Measurements from ENCODE around the gene HDAC10.
"Not testable (repeated sequence)": the region's sequence is repeated elsewhere in the genome, so short reads cannot be mapped to it uniquely, and the experiment has no call there.

Gene HDAC10

DNA sequence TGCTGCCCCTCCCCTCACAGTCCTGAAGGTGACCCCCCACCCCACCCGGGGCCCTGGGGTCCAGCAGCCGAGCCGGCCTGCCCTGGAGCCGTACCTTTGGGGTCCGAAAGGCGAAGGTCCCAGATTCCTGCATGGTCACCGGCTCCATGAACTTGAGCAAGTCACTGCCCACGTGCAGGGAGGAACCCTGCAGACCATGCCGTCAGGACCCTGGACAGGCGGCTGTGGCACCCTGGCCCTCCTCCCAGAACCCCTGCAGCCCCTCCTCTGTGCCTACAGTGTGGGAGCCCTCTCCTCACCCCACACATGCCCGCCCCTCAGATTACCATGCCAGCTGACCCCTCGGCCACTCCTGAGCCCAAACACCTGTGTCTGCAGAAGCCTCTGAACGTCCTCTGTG, 33.4 kb upstream of the HDAC10 start:
- DNase-seq: no peak

DNA sequence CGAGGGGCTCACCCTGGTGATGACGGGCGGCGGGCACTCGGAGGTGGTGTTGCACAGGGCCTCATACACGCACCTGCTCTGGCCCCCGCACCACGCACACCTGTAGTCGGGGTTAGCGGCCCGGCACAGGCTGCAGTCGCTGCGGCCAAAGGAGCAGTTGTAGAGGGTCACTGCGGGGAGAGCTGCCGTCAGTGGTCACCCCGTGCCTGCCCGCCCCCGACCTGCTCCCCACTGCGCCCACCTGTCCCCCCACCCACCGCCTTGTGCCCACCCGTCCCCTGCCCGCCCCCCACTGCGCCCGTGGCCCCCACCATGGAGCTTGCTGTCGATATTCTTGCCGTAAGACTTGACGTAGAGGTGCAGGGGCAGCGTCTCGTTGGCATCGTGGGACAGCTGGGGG, 32.8 kb upstream of the HDAC10 start:
- DNase-seq: no peak

DNA sequence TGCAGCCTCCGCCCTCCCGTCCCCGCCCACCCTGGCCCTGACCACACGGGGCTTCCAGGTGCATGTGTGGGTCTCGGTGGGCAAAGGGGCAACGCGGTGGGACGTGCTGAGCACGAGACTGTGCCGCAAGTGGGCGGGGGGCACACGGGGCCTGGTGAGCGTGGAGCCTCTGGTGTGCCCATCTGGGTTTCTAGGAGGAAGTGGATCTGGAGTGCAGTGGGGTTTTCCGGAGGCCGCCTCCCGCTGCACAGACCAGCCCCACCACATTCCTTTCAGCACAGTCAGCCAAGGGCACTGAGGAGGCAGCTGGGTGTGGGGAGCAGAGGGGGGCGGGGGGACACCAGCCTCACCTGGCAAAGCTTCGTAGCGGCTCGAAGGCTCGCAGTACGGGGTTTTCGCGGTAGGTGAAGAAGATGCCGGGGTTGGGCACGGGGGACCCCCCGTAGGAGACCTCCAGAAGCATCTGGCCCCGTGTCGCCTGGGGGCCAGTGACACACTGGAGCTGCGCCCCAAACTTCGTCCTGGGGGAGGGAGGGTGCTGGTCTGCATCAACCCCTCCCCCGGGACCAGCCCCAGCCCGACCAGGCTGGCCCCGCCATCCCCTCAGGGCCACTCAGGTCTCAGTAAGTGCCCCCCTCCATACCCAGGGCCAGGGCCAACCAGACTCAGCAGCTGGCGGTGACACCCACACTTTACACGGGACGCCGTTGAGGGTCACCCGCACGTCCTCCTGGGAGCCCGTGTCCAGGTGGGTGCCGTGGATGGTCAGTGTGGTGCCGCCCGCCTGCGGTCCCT, 31.5 kb upstream of the HDAC10 start:
- DNase-seq: no peak

DNA sequence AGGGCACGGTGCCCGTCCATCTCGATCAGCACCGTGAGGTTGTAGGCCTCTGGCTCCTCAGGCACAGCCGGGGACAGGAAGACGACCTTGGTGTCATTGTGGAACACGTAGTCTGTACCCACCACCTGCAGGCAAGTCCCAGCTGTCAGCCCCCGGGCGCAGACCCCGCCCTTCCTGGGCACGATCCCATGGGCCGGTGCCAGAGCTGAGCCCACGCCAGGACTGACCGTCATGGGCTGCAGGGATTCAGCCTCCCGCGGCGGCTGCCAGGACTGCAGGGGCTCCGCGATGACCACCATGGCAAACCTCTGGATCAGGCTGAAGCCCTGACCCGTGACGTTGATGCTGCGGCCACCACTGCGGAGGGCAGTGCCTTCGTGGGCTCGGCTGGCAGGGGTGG, 30.9 kb upstream of the HDAC10 start:
- no peak for DNase-seq

DNA sequence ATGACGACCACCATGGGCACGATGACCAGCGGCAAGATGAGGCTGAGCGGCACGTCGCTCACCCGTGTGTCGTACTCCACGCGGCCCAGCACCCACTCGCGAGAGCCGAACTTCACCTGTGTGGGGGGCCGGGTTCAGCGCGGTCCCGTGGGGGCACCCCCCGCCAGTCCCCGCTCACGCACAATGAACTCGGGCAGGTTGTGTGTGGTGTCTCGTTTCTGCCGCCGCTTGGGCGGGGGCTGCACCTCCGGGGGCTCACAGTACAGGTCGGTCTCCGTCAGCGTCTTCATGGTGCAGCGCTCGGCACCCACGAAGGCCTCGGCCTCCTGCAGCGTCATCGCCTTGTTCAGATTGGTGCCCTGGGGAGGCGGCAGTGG, 30.3 kb upstream of the HDAC10 start:
- no peak for DNase-seq

DNA sequence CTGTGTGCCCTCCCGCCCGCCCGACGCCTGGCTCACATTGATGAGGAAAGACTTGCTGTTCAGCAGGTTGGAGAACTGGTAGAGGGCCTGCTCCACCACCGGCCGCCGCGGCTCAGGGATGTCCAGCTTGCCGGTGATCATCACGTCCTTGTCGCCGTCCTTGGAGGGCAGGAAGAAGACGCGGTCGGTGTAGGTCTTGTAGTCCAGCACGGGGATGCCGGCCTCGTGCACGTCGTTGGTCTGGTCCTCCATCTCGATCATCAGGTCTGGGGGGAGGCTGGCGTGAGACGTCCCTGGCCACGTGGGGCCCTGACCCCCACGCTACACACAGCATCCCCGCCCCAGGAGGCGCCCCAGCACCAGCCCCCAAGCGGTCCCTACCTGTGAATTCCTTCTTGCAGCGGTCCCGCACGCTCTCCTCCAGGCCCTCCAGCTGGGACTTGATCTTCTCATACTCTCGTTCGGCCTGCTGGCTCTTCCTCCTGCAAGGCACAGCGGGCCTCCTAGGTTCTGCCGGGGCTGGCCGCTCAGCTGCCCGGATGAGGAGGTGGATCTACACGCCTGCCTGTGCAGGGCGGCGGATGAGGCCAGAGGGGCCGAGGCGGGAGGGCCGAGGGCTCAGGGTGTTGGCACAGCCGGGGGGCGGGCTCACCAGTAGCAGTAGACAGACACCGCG, 29.8 kb upstream of the HDAC10 start:
- DNase-seq: no peak

DNA sequence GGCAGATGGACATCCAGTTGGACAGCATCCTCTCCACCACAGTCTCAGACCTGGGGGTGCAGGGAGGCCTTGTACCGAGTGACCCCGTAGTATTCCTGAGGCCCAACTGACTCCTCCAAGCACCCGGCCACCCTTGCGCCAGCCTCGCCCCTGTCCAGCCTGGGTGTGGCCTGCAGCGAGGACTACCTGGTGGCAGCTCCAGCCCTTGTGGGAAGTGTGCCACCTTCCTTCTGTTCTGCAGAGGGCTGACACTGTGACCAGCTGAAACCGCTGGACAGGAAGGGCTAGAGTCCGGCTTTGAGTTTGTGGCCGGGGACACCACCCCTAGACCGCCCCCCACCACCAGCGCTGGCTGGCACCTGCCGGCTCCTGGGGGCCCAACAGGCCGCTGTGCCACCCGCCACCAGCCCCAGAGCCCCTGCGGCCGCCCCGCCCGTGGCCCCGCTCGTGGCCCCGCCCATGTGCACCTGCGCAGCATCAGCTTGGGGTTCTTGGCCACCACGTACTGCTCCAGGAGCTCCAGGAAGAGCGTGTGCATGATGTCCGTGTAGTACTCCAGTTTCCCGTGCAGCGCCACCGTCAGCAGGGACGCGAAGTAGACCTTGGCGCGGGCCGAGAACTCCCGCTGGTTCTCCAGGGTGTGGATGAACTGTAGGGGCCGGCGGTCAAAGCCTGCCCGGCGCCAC, 29.1 kb upstream of the HDAC10 start:
- DNase-seq: no peak

DNA sequence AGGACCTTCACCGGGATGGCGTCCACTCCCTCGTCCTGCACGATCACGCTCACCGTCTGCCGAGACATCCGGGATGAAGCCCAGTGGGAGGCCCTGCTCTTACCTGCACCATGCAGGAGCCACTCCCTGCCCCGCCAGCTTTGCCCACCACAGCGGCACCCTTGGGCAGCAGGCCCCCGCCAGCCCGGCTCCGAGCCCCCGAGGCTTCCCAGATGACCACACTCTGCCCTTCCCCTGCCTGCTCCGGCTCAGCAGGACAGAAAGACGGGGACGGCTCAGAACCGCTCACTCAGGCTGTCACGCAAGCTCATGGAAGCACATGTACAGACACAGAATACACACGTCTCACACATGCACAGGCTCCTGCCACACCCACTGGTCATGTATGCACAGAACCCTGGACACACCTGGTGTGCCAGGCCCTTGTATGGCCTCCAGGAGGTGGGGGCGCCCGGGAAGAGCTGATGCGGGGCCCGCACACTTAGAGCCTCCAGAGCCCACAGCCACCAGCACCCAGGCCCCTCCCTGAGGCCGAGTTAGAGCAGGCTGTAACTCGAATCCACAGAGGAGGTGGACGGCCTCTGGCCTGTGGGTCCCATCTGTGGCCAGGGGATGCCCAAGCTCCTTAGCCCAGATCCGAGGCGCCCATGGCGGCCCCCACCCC, 28.0 kb upstream of the HDAC10 start:
- no peak for DNase-seq

DNA sequence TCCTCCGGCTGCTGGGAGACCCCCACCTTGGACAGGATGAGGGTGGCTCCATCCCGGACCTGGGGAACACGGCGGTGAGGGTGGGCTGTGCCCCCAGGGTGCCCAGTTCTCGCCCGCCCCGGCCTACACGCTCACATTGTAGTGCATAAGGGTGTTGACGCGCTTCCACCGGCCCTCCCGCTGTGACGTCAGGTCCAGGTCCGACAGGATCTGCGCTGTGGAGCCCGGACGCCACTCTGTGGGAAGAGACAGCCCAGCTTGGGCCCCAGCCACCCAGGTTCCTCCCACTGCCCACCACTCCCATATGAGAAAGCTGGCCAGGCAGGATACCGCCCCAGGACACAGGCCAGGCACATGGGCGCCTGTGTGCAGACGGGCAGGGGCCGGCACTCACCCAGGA, 27.4 kb upstream of the HDAC10 start:
- no peak for DNase-seq

DNA sequence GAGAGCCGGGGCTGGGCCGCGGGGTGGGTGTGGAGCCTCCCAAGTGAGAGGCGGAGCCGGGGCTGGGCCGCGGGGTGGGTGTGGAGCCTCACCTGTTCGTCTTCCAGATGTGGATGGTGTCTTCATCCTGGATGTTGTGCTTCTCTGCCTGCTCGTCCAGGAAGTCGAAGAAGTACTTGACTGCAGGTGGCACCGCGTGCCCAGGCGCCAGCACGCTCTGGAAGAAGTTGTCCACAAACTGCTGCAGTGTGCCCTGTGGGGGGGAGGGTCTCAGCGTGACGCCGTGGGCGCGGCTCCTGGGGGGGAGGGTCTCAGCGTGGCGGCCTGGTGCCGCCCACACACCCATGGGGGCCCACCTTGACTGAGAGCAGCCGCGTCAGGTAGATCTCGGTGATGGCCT, 26.7 kb upstream of the HDAC10 start:
- no peak for DNase-seq

DNA sequence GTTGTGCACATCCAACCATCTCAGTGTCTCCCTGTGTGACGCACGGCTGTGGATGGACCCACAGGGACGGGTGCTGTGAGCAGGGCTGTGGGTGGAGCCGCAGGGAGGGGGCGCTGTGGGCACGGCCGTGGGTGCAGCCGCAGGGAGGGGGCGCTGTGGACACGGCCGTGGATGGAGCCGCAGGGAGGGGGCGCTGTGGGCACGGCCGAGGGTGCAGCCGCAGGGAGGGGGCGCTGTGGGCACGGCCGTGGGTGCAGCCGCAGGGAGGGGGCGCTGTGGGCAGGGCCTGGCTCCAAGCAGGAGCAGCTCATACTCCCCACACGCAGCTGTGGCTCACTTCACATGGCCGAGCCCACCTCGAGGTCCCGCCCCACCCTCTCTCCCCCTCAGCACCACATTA, 25.1 kb upstream of the HDAC10 start:
- peak; percentile 33 for DNase-seq

DNA sequence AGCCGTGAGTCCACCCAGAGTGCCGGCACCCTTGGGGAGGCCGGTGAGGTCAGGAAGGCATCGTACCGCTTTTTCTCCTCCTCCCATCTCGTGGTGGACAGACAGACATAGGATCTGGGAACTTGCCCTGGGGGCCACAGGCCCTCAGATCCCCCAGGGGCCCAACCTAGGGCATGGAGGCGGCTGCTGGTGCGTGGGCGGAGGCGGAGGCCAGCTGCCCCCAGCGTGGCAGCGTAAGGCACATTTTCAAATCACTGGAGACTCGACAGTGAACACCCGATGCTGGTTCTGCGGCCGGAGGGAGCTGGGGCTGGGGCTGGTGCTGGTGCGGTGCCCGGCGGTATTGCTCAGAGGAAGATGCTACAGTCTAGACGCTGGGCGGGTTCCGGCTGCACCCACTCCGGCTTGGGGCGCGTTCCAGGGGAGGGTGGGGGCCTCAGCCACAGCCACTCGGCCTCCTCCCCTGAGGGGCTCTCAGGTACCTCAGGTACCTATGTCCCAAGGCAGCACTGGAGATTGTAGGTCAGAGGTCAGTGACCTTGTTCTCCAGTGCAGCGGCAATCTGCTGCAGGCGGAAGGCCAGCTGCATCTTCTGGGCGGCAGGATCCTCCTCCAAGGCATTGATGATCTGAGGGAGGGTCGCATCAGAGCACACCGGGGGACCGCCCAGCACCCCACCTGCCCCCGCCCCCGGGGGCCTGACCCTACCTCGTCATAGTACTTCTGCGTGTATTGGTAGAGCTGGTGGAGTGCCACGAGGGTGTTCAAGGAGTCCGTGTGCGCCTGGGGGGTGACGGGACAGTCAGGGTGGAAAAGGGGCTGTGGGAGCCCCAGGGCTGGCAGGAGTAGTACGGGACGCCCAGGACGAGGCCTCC, 24.4 kb upstream of the HDAC10 start:
- DNase-seq: no peak

DNA sequence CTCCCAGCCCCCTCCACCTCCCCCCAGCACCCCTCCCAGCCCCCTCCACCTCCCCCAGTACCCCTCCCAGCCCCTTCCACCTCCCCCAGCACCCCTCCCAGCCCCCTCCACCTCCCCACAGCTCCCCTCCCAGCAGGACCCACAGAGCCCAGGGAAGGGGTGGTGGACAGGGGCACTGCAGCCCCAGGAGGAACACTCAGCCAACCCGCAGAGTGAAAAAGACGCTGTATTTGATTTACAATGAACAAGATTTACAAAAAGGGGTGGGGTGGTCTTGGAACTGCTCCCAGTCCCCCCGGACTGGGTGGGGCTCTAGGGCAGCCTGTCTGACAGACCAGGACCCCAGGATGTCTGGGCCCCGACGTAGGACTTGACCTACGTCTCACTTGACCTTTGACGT, 23.7 kb upstream of the HDAC10 start:
- no peak for DNase-seq

DNA sequence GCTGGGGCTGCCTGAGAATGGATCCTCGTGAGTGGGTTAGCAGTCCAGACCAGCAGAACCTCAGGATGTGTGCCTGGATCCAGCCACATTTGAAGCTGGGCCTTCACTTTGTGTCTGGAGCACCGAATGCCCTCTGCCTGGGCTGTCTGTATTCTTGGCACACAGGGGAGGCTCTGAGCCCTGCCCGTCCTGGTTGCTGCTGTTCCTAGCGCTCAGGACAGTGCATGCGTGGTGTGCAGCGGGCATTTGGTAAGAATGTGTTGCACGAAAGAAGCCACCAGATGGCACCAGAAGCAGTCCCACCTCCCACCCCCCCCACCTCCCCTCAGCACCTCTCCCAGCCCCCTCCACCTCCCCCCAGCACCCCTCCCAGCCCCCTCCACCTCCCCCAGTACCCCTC, 23.2 kb upstream of the HDAC10 start:
- peak; percentile 28 for DNase-seq

DNA sequence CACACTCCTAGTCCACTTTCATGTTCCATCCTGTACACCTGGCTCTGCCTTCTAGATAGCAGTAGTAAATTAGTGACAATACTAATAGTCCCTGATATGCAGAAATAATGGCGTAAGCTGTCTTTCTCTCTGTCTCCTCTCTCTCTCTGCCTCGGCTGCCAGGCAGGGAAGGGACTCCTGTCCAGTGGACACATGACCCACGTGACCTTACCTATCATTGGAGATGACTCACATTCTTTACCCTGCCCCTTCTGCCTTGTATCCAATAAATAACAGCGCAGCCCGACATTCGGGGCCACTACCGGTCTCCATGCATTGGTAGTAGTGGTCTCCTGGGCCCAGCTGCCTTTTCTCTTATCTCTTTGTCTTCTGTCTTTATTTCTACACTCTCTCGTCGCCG, 22.7 kb upstream of the HDAC10 start:
- not testable (repeated sequence) for DNase-seq

DNA sequence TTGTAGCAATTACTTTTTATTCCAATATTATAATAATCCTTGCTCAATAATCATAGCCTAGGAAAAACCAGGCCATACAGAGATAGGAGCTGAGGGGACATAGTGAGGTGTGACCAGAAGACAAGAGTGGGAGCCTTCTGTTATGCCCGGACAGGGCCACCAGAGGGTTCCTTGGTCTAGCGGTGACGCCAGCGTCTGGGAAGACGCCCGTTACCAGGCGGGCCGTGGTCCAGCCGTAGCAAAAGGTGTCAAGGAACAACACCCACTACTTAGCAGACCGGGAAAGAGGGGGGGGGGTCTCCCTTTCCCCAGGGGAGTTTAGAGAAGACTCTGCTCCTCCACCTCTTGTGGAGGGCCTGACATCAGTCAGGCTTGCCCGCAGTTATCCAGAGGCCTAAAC, 22.3 kb upstream of the HDAC10 start:
- not testable (repeated sequence) for DNase-seq

DNA sequence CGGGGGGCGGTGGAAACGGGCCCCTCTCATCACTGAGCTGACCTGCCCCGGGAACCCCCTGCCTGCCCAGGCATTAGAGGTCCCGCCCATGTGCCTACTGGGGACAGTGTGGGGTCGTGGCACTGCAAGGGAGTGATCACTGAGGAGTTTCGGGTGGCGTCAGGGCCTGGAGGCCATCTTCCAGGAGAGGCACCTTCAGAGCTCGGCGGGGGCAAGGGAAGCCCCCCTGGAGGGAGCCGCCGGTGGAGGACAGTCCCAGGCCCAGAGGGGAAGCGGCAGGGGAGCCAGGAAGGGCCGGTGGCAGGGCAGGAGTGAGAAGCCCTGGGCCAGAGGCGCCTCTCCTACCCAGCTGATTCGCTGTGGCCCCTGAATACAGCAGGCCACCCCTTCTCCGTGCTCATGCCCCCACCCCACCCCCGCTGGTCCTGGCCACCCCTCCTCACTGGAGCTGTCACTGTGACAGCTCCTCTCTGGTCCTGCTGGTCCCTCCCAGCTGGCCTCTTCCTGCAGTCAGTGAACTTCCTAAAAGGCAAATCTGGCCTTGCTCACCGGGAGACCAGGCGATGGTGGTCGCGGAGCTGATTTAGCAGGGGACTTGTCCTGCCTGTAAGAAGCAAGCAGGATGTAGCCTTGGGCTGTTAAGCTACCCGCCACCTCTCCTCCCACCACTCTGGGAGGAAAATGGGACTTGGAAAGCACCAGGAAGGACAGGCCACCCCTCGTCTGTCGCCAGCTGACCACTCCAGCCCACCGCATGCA, 21.2 kb upstream of the HDAC10 start:
- DNase-seq: no peak

DNA sequence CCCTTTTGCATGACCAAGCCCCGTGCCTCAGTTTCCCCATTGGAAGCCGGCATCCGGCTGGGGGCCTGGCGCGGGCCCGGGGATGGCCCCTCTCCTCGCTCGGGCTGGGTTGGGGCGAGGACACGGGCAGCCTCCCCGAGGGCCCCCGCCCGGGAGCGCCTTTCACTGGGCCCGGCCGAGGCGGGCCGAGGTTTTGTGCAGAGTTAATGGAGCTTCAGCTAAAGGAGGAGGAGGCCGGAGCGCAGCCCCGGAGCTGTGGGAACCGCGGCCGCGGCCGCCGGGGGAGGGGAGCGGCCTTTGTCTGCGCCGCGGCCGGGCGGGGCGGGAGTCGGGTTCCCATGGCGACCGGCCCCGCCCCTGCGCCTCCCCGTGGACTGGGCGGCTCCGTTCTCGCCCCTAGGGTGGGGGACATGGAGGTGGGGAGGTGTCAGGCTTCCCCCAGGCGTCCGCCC, 20.5 kb upstream of the HDAC10 start:
- peak; percentile 36 for DNase-seq

DNA sequence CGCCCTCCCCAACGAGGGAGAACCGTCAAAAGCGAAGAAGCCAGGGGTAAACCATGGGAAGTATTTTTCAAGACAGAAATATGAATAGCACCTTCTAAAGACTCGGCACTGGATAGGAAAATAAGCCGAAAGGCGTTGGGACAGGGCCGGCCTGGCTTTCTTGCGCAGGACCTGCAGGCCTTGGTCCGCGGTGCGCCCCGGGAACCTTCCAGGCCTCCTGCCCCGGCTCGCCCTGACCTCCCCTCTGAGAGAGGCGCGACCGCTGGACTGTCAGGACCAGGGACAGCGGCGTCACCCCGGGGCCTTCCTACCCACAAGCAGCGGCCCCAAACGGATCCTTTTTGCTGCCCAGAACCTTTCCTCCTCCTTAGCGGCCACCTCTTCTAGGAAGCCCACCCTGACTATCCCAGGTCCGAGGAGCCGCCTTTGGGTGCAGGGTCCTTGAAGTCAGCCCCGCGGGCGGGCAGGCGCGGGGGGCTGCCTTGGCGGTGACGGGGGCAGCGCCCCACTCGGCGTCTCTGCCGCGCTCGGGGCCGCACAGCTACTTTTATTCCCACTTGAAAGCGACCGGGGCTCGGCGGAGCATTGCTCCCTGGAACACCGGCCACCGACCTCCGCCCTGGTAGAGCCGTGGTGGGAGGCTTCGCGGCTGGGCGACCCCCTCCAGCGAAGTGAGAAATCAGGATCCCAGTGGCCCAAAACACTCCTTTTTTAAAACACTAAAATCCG, 19.8 kb upstream of the HDAC10 start:
- peak; percentile 69 for DNase-seq

DNA sequence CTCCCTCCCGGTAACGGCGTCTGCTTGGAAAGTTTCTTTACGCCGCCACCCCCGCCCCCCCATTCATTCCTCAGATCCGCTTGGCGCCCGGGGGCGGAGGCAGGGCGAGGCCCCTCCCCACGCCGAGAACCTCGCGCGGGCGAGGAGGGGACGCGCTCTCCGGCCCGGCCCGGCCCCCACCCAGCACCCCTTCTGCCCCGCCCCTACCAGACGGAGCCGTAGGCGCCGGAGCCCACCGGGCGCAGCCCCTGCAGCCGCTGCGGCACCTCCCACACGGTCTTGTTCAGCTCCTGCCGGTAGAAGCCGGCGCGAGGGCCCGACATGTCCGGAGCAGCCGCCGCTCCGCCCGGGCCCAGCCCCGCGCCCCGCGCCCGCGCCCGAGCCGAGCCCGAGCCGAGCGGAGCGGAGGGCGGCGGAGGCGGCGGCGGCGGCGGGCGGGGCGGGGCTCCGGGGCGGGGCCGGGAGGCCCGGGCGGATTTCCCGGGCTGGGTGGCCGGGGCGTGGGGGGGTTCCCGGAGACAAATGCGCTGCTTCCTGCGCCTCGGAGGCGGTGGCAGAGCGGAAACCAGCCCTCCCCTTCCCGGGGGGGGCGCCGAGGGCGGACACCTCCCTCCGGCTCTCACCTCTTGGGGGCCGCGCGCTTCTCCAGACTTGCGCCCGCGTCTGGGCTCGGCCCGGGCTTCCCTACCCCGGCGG, 19.1 kb upstream of the HDAC10 start, which contains the start of gene MAPK11:
TSS of gene MAPK11 (minus strand) at position 411 of the 696 bp plus-strand sequence. CDS start at position 323, 88 bp downstream.
- peak; percentile 75 for DNase-seq
